Measurements from ENCODE around the gene QARS1. TPM values are rescaled to one million over a fixed set of nuclear protein-coding genes. Genes with fewer than 3 reads are reported as not detected.

QARS1 gene
- polyA plus RNA-seq, 3 donors: 142 to 326 (median 142) TPM

DNA sequence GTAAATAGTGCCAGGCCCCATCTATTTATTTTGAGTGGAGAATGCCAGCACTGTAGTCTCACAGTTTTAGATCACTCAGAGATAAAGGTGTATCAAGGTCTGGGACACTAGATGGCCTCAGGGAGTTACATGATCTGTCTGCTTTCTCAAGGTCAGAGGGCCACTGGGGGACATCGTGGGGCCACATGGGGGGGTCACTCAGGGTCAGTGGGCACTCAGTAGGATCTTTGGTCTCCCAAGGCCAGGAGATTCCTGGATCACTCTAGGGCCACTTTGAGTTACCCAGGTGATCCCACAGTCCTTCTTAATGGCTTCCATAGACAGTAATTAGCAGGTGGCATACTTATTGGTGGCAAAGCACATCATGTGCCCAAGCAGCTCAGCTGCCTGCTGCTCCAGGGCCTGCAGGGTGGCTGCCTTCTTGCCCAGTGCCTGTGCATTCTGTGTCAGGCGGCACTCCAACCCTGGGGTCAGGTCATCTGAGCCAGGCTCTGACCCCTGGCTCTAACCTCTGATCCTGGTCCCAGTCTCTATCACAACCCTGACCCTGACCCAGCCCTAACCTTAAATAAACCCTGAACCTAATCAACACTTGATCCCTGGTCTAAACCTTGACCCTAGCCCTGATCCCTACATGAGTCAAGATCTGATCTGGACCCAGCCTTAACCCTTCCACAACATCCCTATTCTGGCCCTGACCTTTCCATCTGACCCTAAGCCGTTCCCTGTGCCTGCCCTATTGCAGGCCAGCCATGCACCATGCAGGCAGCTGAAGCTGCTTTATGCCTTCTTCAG lies 30.1 kb upstream of the QARS1 start:
- Histone ChIP-seq H3K9ac (ENCODE audit: insufficient read depth, low read length, poor library complexity, severe bottlenecking) (no peak overlapping the region), H3K79me2 (ENCODE audit: insufficient read depth, low read length) (no peaks in the 10 kb centered on the region), H3K27me3 (ENCODE audit: control insufficient read depth in 2 of 2, insufficient read depth in 2 of 2, low read length in 2 of 2) (no peaks in the 10 kb centered on the region), H3K9me3 (replicated peaks in 1 of 2; ENCODE audit: control insufficient read depth in 1 of 2, insufficient read depth in 1 of 2, low read length in 2 of 2) (no peaks in the 10 kb centered on the region), H3K4me3 (replicated peaks in 1 of 3; ENCODE audit: low read depth in 2 of 3, low read length in 3 of 3) (no peak overlapping the region), H3K4me2 (replicated peaks; ENCODE audit: extremely low read depth, low read length, poor library complexity, severe bottlenecking) (no peak overlapping the region), H3K4me1 (ENCODE audit: control insufficient read depth in 1 of 2, insufficient read depth in 2 of 2, low read length in 2 of 2) (peaks cover 14 to 20% of the 10 kb centered on the region in 2 donors), H3K36me3 (replicated peaks in 1 of 2; ENCODE audit: control insufficient read depth in 1 of 2, insufficient read depth in 2 of 2, low read length in 2 of 2) (no peaks in the 10 kb centered on the region), H2AFZ (ENCODE audit: insufficient read depth, low read depth, low read length, poor library complexity, severe bottlenecking) (no peak overlapping the region), H3K27ac (ENCODE audit: low read depth in 1 of 2, low read length in 2 of 2) (no peak overlapping the region), H4K20me1 (ENCODE audit: insufficient read depth, low read length) (no peaks in the 10 kb centered on the region)
- Mint-ChIP-seq H3K36me3 (no peaks in the 10 kb centered on the region), H3K4me3 (no peak overlapping the region), H3K9me3 (peaks cover 0 to 3% (median 0%) of the 10 kb centered on the region in 7 donors), H3K27me3 (ENCODE audit: low read depth in 3 of 3) (peaks cover 2 to 5% (median 4%) of the 10 kb centered on the region in 3 donors), H3K4me1 (peaks cover 29% of the 10 kb centered on the region), H3K27ac (peak overlapping the region in 1 of 7 donors; percentile 45)
- WGBS (ENCODE audit: insufficient coverage): 80% methylated on average over 3 of the region's 3 CpGs
- intact Hi-C loops (cut with micrococcal nuclease): loop anchor here in 1 of 2 donors (10.0 kb wide), 1 partner anchor 150 kb away; no protein-coding TSS in a partner anchor
- no peak for DNase-seq
- TF ChIP-seq, protein P1, sequence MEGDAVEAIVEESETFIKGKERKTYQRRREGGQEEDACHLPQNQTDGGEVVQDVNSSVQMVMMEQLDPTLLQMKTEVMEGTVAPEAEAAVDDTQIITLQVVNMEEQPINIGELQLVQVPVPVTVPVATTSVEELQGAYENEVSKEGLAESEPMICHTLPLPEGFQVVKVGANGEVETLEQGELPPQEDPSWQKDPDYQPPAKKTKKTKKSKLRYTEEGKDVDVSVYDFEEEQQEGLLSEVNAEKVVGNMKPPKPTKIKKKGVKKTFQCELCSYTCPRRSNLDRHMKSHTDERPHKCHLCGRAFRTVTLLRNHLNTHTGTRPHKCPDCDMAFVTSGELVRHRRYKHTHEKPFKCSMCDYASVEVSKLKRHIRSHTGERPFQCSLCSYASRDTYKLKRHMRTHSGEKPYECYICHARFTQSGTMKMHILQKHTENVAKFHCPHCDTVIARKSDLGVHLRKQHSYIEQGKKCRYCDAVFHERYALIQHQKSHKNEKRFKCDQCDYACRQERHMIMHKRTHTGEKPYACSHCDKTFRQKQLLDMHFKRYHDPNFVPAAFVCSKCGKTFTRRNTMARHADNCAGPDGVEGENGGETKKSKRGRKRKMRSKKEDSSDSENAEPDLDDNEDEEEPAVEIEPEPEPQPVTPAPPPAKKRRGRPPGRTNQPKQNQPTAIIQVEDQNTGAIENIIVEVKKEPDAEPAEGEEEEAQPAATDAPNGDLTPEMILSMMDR (IDR thresholded peaks at IDR 0.05): no peak

DNA sequence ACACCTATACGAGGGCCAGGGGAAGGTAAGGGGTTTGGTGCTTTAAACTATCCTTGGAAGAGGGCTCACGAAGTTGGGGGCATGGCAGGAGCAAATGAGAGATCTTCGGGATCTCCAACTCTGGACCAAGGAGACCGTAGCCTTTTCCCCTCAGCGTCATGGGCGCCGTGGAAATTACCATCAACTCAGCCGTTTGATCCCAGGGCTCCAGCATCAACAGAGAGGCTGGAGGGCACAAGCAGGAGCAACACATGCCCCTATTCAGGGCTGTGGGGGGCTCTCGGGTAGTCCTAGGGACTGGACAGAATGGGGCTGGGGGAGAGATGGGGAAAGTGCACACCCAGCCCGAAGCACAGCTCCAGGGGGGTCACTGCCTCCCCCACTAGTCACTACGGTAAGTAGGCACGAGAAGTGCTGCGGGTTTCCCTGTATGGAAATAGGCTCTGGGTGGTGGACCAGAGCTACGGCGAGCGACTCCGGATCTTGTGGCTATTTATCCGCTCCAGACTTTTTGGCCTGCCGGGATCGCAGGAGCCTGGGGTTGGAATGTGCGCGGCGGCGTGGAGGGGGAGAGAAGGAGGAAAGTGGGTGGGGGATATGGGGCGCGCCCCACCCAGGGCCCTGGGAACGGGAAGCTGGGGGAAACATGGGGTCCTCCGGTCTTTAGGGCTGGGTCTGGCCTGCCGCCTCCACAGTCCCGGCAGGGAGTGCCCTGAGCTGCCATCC lies 28.8 kb upstream of the QARS1 start:
- TF ChIP-seq, protein P1 (IDR thresholded peaks at IDR 0.05): no peak
- H3K36me3 ChIP-seq (replicated peaks in 1 of 2; ENCODE audit: control insufficient read depth in 1 of 2, insufficient read depth in 2 of 2, low read length in 2 of 2): no peaks in the 10 kb centered on the region
- H3K36me3 Mint-ChIP-seq: peaks cover 0 to 2% of the 10 kb centered on the region in 2 donors
- H3K4me1 Mint-ChIP-seq: peaks cover 29% of the 10 kb centered on the region
- H4K20me1 ChIP-seq (ENCODE audit: insufficient read depth, low read length): no peaks in the 10 kb centered on the region
- peaks cover 0 to 3% (median 0%) of the 10 kb centered on the region in 7 donors for H3K9me3 Mint-ChIP-seq
- H3K27ac Mint-ChIP-seq: peak overlapping the region; percentile 12 to 70 (median 60)
- DNase-seq: peak; percentile 30 to 51 (median 31)
- H3K4me1 ChIP-seq (ENCODE audit: control insufficient read depth in 1 of 2, insufficient read depth in 2 of 2, low read length in 2 of 2): peaks cover 14 to 20% of the 10 kb centered on the region in 2 donors
- peak overlapping the region in 1 of 2 donors; percentile 54 for H3K27ac ChIP-seq (ENCODE audit: low read depth in 1 of 2, low read length in 2 of 2)
- no peaks in the 10 kb centered on the region for H3K9me3 ChIP-seq (replicated peaks in 1 of 2; ENCODE audit: control insufficient read depth in 1 of 2, insufficient read depth in 1 of 2, low read length in 2 of 2)
- no peaks in the 10 kb centered on the region for H3K79me2 ChIP-seq (ENCODE audit: insufficient read depth, low read length)
- H3K4me3 Mint-ChIP-seq: peak overlapping the region; percentile 82 to 92
- peak overlapping the region; percentile 30 to 78 (median 58) for H3K4me3 ChIP-seq (replicated peaks in 1 of 3; ENCODE audit: low read depth in 2 of 3, low read length in 3 of 3)
- no peaks in the 10 kb centered on the region for H3K27me3 ChIP-seq (ENCODE audit: control insufficient read depth in 2 of 2, insufficient read depth in 2 of 2, low read length in 2 of 2)
- peaks cover 0 to 3% (median 2%) of the 10 kb centered on the region in 3 donors for H3K27me3 Mint-ChIP-seq (ENCODE audit: low read depth in 3 of 3)
- peak overlapping the region; percentile 66 for H3K9ac ChIP-seq (ENCODE audit: insufficient read depth, low read length, poor library complexity, severe bottlenecking)
- 5% methylated on average over 22 of the region's 30 CpGs for WGBS (ENCODE audit: insufficient coverage)
- peak overlapping the region; percentile 87 for H3K4me2 ChIP-seq (replicated peaks; ENCODE audit: extremely low read depth, low read length, poor library complexity, severe bottlenecking)
- intact Hi-C loops (cut with micrococcal nuclease): loop anchor here in 1 of 2 donors (10.0 kb wide), 1 partner anchor 149 kb away; no protein-coding TSS in a partner anchor
- peak overlapping the region; percentile 87 for H2AFZ ChIP-seq (ENCODE audit: insufficient read depth, low read depth, low read length, poor library complexity, severe bottlenecking)

All from CD14-positive monocyte (primary cell).